HCT116 (cell line): ENCODE measurements around the gene ETS2. TPM values are rescaled to one million over a fixed set of nuclear protein-coding genes. Genes with fewer than 3 reads are reported as not detected.
A peak's percentile ranks its signal among the peaks of the same experiment; 100 is the strongest.

Experiments
- ATAC-seq: fragments of 200-7000 bp; cut with Tn5 transposase; 2 replicates; pipeline ENCODE4 v1.9.1; 2020; ENCODE audit warnings: mild to moderate bottlenecking, moderate library complexity
- BruUV-seq: library from RNA; stranded (reverse); fragments of 400-500 nt; replicated peaks from 2 replicates; lab custom pipeline; 2021; lab: Mats Ljungman, UMichigan
- CTCF ChIA-PET: fragments of 300-600 bp; sonication (Branson Sonifier 250); formaldehyde crosslinking; loops from one replicate; lab custom pipeline; 2021; ENCODE audit warnings: antibody characterized with exemption; lab: Charles Lee
- POLR2A ChIA-PET: fragments of 300-600, 350-600 bp; sonication (Branson Sonifier 250); formaldehyde crosslinking; loops from one replicate; lab custom pipeline; 2021; ENCODE audit warnings: antibody characterized with exemption; lab: Charles Lee
- RAD21 ChIA-PET, 2 experiments: fragments of 300-600 bp; sonication (Branson Sonifier 250); formaldehyde crosslinking; loops; one replicate each; lab custom pipeline; 2023; ENCODE audit warnings: low total read pairs in 2 of 2; ENCODE audit not compliant: uncharacterized antibody in 2 of 2, unreplicated experiment in 2 of 2, low non-redundant PET in 1 of 2; lab: Charles Lee
- DNase-seq: peaks from one replicate; pipeline ENCODE4 v3.0.0-alpha.2; 2010; ENCODE audit warnings: low read depth, low spot score
- H2AFZ ChIP-seq: fragments of 200-600 bp; shearing (Covaris generic), sonication (generic); 2 replicates; pipeline ENCODE4 v1.6.1; 2017; ENCODE audit warnings: low read depth, mixed run types, mixed read lengths, antibody characterized with exemption, low read length; ENCODE audit not compliant: poor library complexity, severe bottlenecking
- H3K27ac ChIP-seq: 2 replicates; pipeline ENCODE4 v1.5.1; 2012; ENCODE audit warnings: low read depth, low read length
- H3K27me3 ChIP-seq: fragments of 200-600 bp; sonication (generic); 2 replicates; pipeline ENCODE4 v1.6.1; 2016; ENCODE audit warnings: mixed run types, low read length, mixed read lengths; ENCODE audit not compliant: insufficient read depth
- H3K36me3 ChIP-seq, 2 experiments: fragments of 200-500 bp in 1 of 2; fragments of 200-600 bp in 1 of 2; sonication (Bioruptor generic) in 1 of 2; sonication (generic) in 1 of 2; 2 replicates each; pipeline versions ENCODE4 v1.5.1 to v1.6.1; 2014 to 2016; ENCODE audit warnings: low read length in 2 of 2, inconsistent platforms in 1 of 2, mixed read lengths in 1 of 2, mixed run types in 1 of 2; ENCODE audit not compliant: insufficient read depth in 2 of 2, control insufficient read depth in 1 of 2
- H3K4me1 ChIP-seq, 2 experiments: fragments of 200-600 bp in 1 of 2; sonication (generic) in 1 of 2; 2 replicates each; pipeline versions ENCODE4 v1.5.1 to v1.6.1; 2012 to 2017; ENCODE audit warnings: low read length in 2 of 2, inconsistent platforms in 1 of 2, mild to moderate bottlenecking in 1 of 2, mixed read lengths in 1 of 2, mixed run types in 1 of 2, moderate library complexity in 1 of 2; ENCODE audit not compliant: insufficient read depth in 2 of 2, control insufficient read depth in 1 of 2
- H3K4me2 ChIP-seq: fragments of 200-600 bp; sonication (generic); 2 replicates; pipeline ENCODE4 v1.6.1; 2017; ENCODE audit warnings: mixed run types, low read length, mixed read lengths
- H3K4me3 ChIP-seq, 2 experiments: fragments of 200-600 bp in 1 of 2; sonication (generic) in 1 of 2; replicated peaks in 1 of 2; 2 replicates each; pipeline ENCODE4 v1.5.1; 2011 to 2016; ENCODE audit warnings: low read length in 2 of 2, control low read depth in 1 of 2, low read depth in 1 of 2, mild to moderate bottlenecking in 1 of 2, mixed read lengths in 1 of 2, mixed run types in 1 of 2
- H3K79me2 ChIP-seq: fragments of 200-600 bp; sonication (generic); 2 replicates; pipeline ENCODE4 v1.6.1; 2017; ENCODE audit warnings: mild to moderate bottlenecking, mixed run types, low read length, moderate library complexity, mixed read lengths; ENCODE audit not compliant: insufficient read depth
- H3K9ac ChIP-seq: fragments of 200-600 bp; sonication (generic); 2 replicates; pipeline ENCODE4 v1.6.1; 2016; ENCODE audit warnings: low read length, mixed read lengths
- H3K9me2 ChIP-seq: fragments of 200-600 bp; sonication (generic), shearing (Covaris generic); 2 replicates; pipeline ENCODE4 v1.6.1; 2017; ENCODE audit warnings: mixed run types, mild to moderate bottlenecking, moderate library complexity; ENCODE audit not compliant: insufficient read depth
- H3K9me3 ChIP-seq, 2 experiments: fragments of 200-500 bp in 1 of 2; fragments of 200-600 bp in 1 of 2; sonication (Bioruptor generic) in 1 of 2; sonication (generic) in 1 of 2; 2 replicates each; pipeline ENCODE4 v1.6.1; 2014 to 2017; ENCODE audit warnings: low read length in 2 of 2, mixed read lengths in 2 of 2, inconsistent platforms in 1 of 2, low read depth in 1 of 2, mild to moderate bottlenecking in 1 of 2, mixed run types in 1 of 2, moderate library complexity in 1 of 2; ENCODE audit not compliant: control insufficient read depth in 1 of 2, insufficient read depth in 1 of 2
- H4K20me1 ChIP-seq: fragments of 200-600 bp; sonication (generic), shearing (Covaris generic); 2 replicates; pipeline ENCODE4 v1.6.1; 2017; ENCODE audit warnings: mixed run types, mild to moderate bottlenecking, moderate library complexity; ENCODE audit not compliant: insufficient read depth
- CBX3 ChIP-seq: IDR thresholded peaks from 2 replicates; pipeline ENCODE4 v1.6.1; 2012; ENCODE audit warnings: low read depth
- CEBPB ChIP-seq: IDR thresholded peaks from 2 replicates; pipeline ENCODE4 v1.6.1; 2012; ENCODE audit warnings: low read depth
- EGR1 ChIP-seq: IDR thresholded peaks from 2 replicates; pipeline ENCODE4 v1.6.1; 2012; ENCODE audit warnings: low read depth
- ELF1 ChIP-seq: IDR thresholded peaks from 2 replicates; pipeline ENCODE4 v1.6.1; 2012; ENCODE audit warnings: low read depth, borderline replicate concordance
- FOSL1 ChIP-seq: IDR thresholded peaks from 2 replicates; pipeline ENCODE4 v1.6.1; 2012; ENCODE audit warnings: low read depth
- JUND ChIP-seq: IDR thresholded peaks from 2 replicates; pipeline ENCODE4 v1.6.1; 2012
- MAX ChIP-seq: IDR thresholded peaks from 2 replicates; pipeline ENCODE4 v1.6.1; 2012
- POLR2A ChIP-seq: IDR thresholded peaks from 2 replicates; pipeline ENCODE4 v1.7.0; 2011; ENCODE audit warnings: borderline replicate concordance; ENCODE audit not compliant: insufficient read depth, insufficient read length; ENCODE audit errors: extremely low read depth
- RAD21 ChIP-seq: IDR thresholded peaks from 2 replicates; pipeline ENCODE4 v1.6.1; 2012; ENCODE audit warnings: low read depth, mild to moderate bottlenecking
- REST ChIP-seq: IDR thresholded peaks from 2 replicates; pipeline ENCODE4 v1.6.1; 2012; ENCODE audit warnings: low read depth
- SP1 ChIP-seq: IDR thresholded peaks from 2 replicates; pipeline ENCODE4 v1.6.1; 2012; ENCODE audit warnings: low read depth
- SRF ChIP-seq: IDR thresholded peaks from 2 replicates; pipeline ENCODE4 v1.6.1; 2012; ENCODE audit warnings: low read depth
- TCF7L2 ChIP-seq: IDR thresholded peaks from 2 replicates; pipeline ENCODE4 v1.7.0; 2011; ENCODE audit warnings: borderline replicate concordance, inconsistent platforms; ENCODE audit not compliant: insufficient read depth, insufficient read length; ENCODE audit errors: extremely low read depth
- YY1 ChIP-seq: IDR thresholded peaks from 2 replicates; pipeline ENCODE4 v1.6.1; 2011; ENCODE audit warnings: low read length, low read depth, moderate library complexity, mild to moderate bottlenecking; ENCODE audit not compliant: insufficient replicate concordance; ENCODE audit errors: extremely low read depth
- ZBTB33 ChIP-seq: IDR thresholded peaks from 2 replicates; pipeline ENCODE4 v1.6.1; 2011; ENCODE audit warnings: mild to moderate bottlenecking, low read length, moderate library complexity; ENCODE audit not compliant: insufficient replicate concordance; ENCODE audit errors: extremely low read depth
- intact Hi-C: fragments of 100-400 bp; cut with micrococcal nuclease; formaldehyde crosslinking; loops from 2 replicates; pipeline ENCODE4 v1.10.0; 2022
- total RNA-seq: library from RNA; stranded (reverse); gene quantifications from one replicate; pipeline ENCODE4 v1.2.1, GENCODE V29; 2021; ENCODE audit not compliant: unreplicated experiment
- TF ChIP-seq, protein P1 (sequence below): IDR thresholded peaks from 2 replicates; pipeline ENCODE4 v1.6.1; 2012

The ETS2 gene
- total RNA-seq, 1 experiment from 2014 or later: 32.9 TPM

GRCh38 chr21:38803075-38803660, 2.6 kb upstream of the ETS2 start (continued):
- TF ChIP-seq POLR2A (no peak), MAX (no peak), EGR1 (no peak), ELF1 (no peak), YY1 (no peak), CBX3 (no peak), ZBTB33 (no peak)

DNA sequence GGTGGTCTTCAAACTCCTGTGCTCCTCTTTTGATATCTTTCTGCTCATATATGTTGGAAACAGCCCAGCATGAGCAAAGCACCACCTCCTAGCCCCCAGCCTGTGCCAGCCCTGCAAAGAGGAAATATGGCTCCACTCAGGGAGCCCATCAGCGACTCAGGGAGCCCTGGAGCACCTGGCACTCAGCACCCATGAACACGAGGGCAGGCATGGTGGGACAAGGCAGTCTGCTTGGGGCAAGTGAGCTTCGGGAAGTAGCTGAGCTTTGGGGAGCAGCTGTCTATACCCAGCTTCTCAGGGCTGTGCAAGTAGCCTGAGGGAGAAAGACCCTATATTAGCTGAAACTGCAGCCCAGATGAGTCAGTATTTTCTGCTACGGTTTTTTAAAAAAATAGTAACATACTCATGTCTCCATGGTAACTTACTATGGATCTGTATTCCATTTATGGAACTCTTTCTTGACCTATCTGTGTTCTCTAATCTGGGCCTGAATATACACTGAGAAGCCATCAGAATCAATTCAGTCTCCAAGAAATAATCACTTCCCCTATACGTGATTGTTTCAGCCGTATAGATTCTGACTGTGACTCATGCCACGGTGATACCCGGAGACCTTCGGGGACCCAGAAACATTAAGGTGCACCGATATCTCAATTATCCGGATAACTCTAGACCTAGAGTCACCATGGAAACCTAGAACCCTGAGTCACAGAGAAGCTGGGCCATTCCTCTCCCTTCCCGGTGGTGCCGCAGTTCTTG, 1.5 kb upstream of the ETS2 start:
- Histone ChIP-seq H3K27me3 (no peaks in the 10 kb centered on the region), H2AFZ (no peak overlapping the region), H3K9me3 (no peaks in the 10 kb centered on the region), H4K20me1 (no peaks in the 10 kb centered on the region), H3K79me2 (peaks cover 33% of the 10 kb centered on the region), H3K4me2 (peak overlapping the region; percentile 98), H3K9ac (peak overlapping the region; percentile 89), H3K4me1 (peaks cover 15 to 39% of the 10 kb centered on the region in 2 experiments), H3K27ac (peak overlapping the region; percentile 80), H3K36me3 (peaks cover 1 to 2% of the 10 kb centered on the region in 2 experiments; a peak in 1 of 4 replicates), H3K9me2 (no peaks in the 10 kb centered on the region), H3K4me3 (peak overlapping the region; percentile 81)
- CTCF ChIA-PET: interaction anchor here (1.4 kb wide), 1 partner anchor 334 kb away, joined by 3 read pairs; no protein-coding TSS in a partner anchor
- DNase-seq: no peak
- RAD21 ChIA-PET: no interaction called here
- intact Hi-C loops: loop anchor here (2.0 kb wide), 1 partner anchor 69 kb away; no protein-coding TSS in a partner anchor
- BruUV-seq: no TSS peak
- POLR2A ChIA-PET: no interaction called here
- ATAC-seq: no peak
- TF ChIP-seq REST: no peak
- no peak for TF ChIP-seq JUND
- TF ChIP-seq, protein P1, sequence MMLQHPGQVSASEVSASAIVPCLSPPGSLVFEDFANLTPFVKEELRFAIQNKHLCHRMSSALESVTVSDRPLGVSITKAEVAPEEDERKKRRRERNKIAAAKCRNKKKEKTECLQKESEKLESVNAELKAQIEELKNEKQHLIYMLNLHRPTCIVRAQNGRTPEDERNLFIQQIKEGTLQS: no peak
- TF ChIP-seq SRF: no peak
- no peak for TF ChIP-seq CBX3
- no peak for TF ChIP-seq ELF1
- TF ChIP-seq EGR1: no peak
- no peak for TF ChIP-seq FOSL1
- TF ChIP-seq CEBPB: no peak
- no peak for TF ChIP-seq RAD21
- no peak for TF ChIP-seq TCF7L2
- no peak for TF ChIP-seq SP1
- TF ChIP-seq ZBTB33: no peak
